Uterus (tissue), 4 donors: Measurements from ENCODE around the gene CAMK2D. TPM values are rescaled to one million over a fixed set of nuclear protein-coding genes. Genes with fewer than 3 reads are reported as not detected.

Source experiments
- DNase-seq, 2 donors: peaks; one replicate each; pipeline ENCODE4 v3.0.0-alpha.2; 2019 to 2020
- H3K27ac ChIP-seq, 2 donors: fragments of 200-600 bp; sonication (generic); 1 replicate in 1 of 2; 2 replicates in 1 of 2; pipeline ENCODE4 v1.5.1; 2016 to 2018
- H3K27me3 ChIP-seq, 2 donors: fragments of 200-600 bp; sonication (generic); one replicate each; pipeline ENCODE4 v1.5.1; 2018 to 2019; ENCODE audit warnings: control low read depth in 1 of 2
- H3K36me3 ChIP-seq, 2 donors: fragments of 200-600 bp; sonication (generic); one replicate each; pipeline ENCODE4 v1.5.1; 2019; ENCODE audit warnings: control low read depth in 1 of 2
- H3K4me1 ChIP-seq, 2 donors: fragments of 200-600 bp; sonication (generic); one replicate each; pipeline ENCODE4 v1.5.1; 2018 to 2019; ENCODE audit warnings: control low read depth in 1 of 2
- H3K4me3 ChIP-seq, 2 donors: fragments of 200-600 bp; sonication (generic); 1 replicate in 1 of 2; 2 replicates in 1 of 2; pipeline ENCODE4 v1.5.1; 2018 to 2019; ENCODE audit warnings: mild to moderate bottlenecking in 1 of 2
- H3K9me3 ChIP-seq, 2 donors: fragments of 200-600 bp; sonication (generic); one replicate each; pipeline ENCODE4 v1.5.1; 2019; ENCODE audit warnings: control low read depth in 1 of 2
- POLR2A ChIP-seq, 2 donors: fragments of 450-650 bp; IDR thresholded peaks; one replicate each; pipeline ENCODE4 v1.6.1; 2016; ENCODE audit warnings: antibody characterized with exemption in 2 of 2, mild to moderate bottlenecking in 1 of 2, moderate library complexity in 1 of 2
- intact Hi-C: fragments of 100-400 bp; cut with DNase I; formaldehyde crosslinking; loops from one replicate; pipeline ENCODE4 v1.15.1; 2023; ENCODE audit warnings: low total_unique reads
- total RNA-seq, 4 donors: library from RNA; depleted of rRNA in 3 of 4; stranded (reverse); fragments of >200 nt in 3 of 4; gene quantifications; one replicate each; pipeline versions ENCODE4 v1.1.0 to v1.2.4, GENCODE V29; 2014 to 2023
- TF ChIP-seq, protein P1 (sequence below), 4 experiments: fragments of 200-600 bp in 2 of 4; fragments of 450-650 bp in 2 of 4; sonication (generic) in 2 of 4; IDR thresholded peaks; one replicate each; pipeline ENCODE4 v1.5.1; 2016 to 2019; ENCODE audit warnings: antibody characterized with exemption in 4 of 4, mild to moderate bottlenecking in 2 of 4, moderate library complexity in 1 of 4
- donor health status: DM: yes; HTN: yes; CAD: no.

The CAMK2D gene
- total RNA-seq, 4 donors from 2014 or later: 41.5 to 95.3 (median 54.3) TPM

DNA sequence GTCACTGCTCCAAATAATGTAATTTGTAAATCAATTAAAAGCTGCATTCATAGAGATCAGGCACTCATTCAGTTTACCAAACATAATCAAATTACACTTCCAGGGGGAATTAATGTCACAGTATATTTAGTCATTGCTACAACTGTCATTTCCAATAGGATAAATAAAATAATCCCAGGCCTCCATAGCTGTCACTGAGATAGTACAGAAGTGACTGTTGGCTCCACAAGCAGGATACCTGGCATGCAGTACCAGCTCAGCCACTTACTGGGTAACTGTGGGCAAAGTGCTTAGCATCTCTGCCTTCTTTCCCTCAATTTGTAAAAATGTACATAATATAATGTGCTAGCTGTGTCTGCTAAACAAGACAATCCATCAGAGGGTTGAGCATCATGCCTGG lies 128.1 kb downstream of the CAMK2D start:
- Histone ChIP-seq H3K4me3 (no peak overlapping the region), H3K36me3 (no peaks in the 10 kb centered on the region), H3K27ac (no peak overlapping the region), H3K9me3 (no peaks in the 10 kb centered on the region), H3K4me1 (peaks cover 0 to 4% of the 10 kb centered on the region in 2 donors), H3K27me3 (no peaks in the 10 kb centered on the region)
- no peak for DNase-seq
- intact Hi-C loops: no loop called here
- TF ChIP-seq, protein P1, sequence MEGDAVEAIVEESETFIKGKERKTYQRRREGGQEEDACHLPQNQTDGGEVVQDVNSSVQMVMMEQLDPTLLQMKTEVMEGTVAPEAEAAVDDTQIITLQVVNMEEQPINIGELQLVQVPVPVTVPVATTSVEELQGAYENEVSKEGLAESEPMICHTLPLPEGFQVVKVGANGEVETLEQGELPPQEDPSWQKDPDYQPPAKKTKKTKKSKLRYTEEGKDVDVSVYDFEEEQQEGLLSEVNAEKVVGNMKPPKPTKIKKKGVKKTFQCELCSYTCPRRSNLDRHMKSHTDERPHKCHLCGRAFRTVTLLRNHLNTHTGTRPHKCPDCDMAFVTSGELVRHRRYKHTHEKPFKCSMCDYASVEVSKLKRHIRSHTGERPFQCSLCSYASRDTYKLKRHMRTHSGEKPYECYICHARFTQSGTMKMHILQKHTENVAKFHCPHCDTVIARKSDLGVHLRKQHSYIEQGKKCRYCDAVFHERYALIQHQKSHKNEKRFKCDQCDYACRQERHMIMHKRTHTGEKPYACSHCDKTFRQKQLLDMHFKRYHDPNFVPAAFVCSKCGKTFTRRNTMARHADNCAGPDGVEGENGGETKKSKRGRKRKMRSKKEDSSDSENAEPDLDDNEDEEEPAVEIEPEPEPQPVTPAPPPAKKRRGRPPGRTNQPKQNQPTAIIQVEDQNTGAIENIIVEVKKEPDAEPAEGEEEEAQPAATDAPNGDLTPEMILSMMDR (IDR thresholded peaks at IDR 0.05): no peak
- TF ChIP-seq POLR2A (IDR thresholded peaks at IDR 0.05): no peak

DNA sequence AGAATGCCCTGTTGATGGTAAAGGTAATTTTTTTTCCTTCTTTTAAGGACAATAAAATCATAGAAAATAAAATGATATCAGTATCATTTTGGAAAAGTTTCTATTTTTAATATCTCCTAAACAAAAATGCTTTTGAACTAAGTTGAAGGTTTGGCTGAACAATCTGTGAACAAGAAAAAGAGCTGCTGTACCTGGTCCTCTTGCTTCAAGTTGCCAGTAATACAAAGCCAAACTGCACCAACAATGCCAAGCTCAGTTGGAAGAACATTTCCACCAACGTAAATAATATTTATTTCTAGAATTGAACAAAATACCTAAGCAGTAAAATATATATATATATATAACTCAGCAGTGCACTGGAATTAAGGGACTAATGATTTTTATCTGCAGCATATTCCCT lies 132.8 kb downstream of the CAMK2D start:
- DNase-seq: no peak
- Histone ChIP-seq H3K9me3 (no peaks in the 10 kb centered on the region), H3K4me3 (no peak overlapping the region), H3K36me3 (no peaks in the 10 kb centered on the region), H3K4me1 (peaks cover 0 to 6% of the 10 kb centered on the region in 2 donors), H3K27me3 (no peaks in the 10 kb centered on the region), H3K27ac (no peak overlapping the region)
- intact Hi-C loops: no loop called here
- TF ChIP-seq, protein P1 (IDR thresholded peaks at IDR 0.05): no peak
- no peak for TF ChIP-seq POLR2A (IDR thresholded peaks at IDR 0.05)

DNA sequence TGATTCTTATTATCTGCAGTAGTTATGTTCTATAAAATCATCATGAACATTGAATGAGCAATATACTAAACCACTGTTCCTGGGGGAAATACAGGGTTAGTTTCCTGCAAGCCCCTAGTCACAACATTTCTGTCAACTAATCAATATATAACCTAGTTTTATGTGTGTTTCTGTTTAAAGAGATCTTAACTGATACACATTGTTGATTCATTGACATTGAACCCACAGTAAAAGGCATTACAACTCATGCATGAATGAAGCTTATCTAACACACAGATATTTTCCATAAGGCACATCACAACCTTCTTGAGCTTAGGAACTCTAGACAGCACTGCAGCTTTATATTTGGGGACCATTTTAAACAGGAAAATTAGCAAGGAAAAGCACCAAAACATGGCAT lies 134.2 kb downstream of the CAMK2D start:
- no peaks in the 10 kb centered on the region for H3K36me3 ChIP-seq
- H3K4me1 ChIP-seq: peaks cover 0 to 6% of the 10 kb centered on the region in 2 donors
- no peak overlapping the region for H3K27ac ChIP-seq
- TF ChIP-seq, protein P1 (IDR thresholded peaks at IDR 0.05): no peak
- TF ChIP-seq POLR2A (IDR thresholded peaks at IDR 0.05): no peak
- H3K27me3 ChIP-seq: no peaks in the 10 kb centered on the region
- DNase-seq: no peak
- no peaks in the 10 kb centered on the region for H3K9me3 ChIP-seq
- intact Hi-C loops: no loop called here
- H3K4me3 ChIP-seq: no peak overlapping the region

DNA sequence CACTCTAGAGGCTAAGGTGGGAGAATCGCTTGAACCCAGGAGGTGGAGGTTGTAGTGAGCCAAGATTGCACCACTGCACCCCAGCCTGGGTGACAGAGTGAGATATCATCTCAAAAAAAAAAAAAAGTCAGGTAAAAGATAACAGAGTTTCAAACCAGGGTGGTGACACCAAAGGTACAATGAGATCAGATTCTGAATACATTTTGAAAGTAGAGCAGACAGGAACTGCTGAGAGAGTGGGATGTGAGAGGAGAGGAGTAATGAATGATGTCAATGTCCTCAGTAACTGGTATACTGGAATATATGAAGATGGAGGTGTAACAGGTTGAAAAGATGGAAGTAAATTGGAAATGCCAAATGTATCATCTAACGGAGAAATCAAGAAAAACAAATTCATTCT lies 135.6 kb downstream of the CAMK2D start:
- H3K36me3 ChIP-seq: no peaks in the 10 kb centered on the region
- H3K27ac ChIP-seq: no peak overlapping the region
- no peaks in the 10 kb centered on the region for H3K27me3 ChIP-seq
- H3K4me3 ChIP-seq: no peak overlapping the region
- H3K9me3 ChIP-seq: no peaks in the 10 kb centered on the region
- TF ChIP-seq POLR2A (IDR thresholded peaks at IDR 0.05): no peak
- TF ChIP-seq, protein P1 (IDR thresholded peaks at IDR 0.05): no peak
- DNase-seq: no peak
- intact Hi-C loops: no loop called here
- H3K4me1 ChIP-seq: peaks cover 0 to 6% of the 10 kb centered on the region in 2 donors

DNA sequence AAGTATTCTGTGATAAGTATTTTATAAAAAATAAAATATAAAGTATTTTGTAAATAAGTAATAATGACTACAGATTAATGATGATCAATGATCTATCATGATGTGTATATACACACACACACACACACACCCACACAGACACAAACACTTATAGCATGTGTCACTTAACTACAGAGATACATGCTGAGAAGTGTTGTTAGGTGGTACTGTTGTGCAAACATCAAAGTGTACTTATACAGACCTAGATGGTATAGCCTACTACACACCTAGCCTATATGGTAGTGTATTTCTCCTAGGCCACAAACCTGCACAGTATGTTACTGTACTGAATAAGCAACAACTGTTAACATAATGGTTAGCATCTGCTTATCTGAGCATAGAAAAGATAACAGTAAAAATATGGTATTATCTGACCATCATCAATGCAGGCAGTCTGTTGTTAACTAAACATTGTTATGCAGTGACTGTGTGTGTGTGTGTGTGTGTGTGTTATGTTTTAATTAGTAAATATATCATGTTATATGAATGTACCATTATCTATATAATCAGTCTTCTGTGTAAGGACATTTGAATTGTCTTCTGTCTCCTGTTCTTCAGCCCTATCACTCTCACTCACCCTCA lies 138.2 kb downstream of the CAMK2D start:
- peaks cover 0 to under 1% of the 10 kb centered on the region in 2 donors for H3K4me1 ChIP-seq
- no peak for DNase-seq
- H3K27me3 ChIP-seq: no peaks in the 10 kb centered on the region
- no peaks in the 10 kb centered on the region for H3K36me3 ChIP-seq
- no peak overlapping the region for H3K4me3 ChIP-seq
- H3K27ac ChIP-seq: no peak overlapping the region
- TF ChIP-seq, protein P1 (IDR thresholded peaks at IDR 0.05): no peak
- TF ChIP-seq POLR2A (IDR thresholded peaks at IDR 0.05): no peak
- no peaks in the 10 kb centered on the region for H3K9me3 ChIP-seq
- intact Hi-C loops: no loop called here
